Stimulated activated CD4-positive, alpha-beta T cell treated with anti-CD3 and anti-CD28 coated beads, Interleukin-12 subunit alpha, Interleukin-12 subunit beta, amount 100 ng/mL, for 24 hours (primary cell): Measurements from ENCODE around the gene MGAT2.
A peak's percentile ranks its signal among the peaks of the same experiment; 100 is the strongest.
"Not testable (repeated sequence)": the region's sequence is repeated elsewhere in the genome, so short reads cannot be mapped to it uniquely, and the experiment has no call there.

Experiments used
- DNase-seq, 2 experiments: peaks; one replicate each; pipeline ENCODE4 v3.0.0-alpha.2; 2020; ENCODE audit warnings: low read depth in 2 of 2

Gene MGAT2

DNA sequence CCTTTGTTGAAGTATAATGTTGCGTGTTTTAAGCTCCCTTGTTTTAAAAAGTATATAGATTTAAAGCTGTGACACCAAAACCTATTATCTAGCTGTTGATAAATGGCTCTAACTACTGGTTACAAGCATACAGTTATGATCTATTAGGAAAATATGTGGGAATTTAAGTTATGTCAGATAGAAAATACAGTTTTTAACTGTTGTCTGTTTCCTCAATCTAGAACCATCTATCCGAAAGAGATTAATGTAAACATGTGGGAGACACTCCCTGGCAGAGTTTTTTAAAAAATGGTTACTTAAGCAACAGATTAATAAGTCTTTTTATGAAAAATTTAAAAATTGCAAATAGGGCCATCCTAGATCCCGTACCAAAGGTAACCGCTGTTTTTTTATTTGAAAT lies 8.3 kb upstream of the MGAT2 start:
- DNase-seq, result no peak

DNA sequence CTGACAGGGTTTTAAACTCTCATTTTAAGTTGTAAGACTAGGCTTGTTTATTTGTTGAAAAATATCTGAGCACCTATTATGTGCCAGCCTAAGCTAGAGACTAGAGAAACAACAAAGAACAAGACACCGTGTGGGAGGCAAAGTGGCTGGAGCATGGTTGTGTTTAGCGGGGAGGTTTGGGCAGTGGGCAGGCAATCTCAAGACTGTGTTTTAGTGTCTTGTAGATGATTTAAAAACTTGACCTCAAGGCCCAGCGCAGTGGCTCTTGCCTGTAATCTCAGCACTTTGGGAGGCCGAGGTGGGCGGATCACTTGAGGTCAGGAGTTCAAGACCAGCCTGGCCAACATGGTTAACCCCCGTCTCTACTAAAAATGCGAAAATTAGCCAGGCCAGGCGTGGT lies 7.9 kb upstream of the MGAT2 start:
- no peak for DNase-seq

DNA sequence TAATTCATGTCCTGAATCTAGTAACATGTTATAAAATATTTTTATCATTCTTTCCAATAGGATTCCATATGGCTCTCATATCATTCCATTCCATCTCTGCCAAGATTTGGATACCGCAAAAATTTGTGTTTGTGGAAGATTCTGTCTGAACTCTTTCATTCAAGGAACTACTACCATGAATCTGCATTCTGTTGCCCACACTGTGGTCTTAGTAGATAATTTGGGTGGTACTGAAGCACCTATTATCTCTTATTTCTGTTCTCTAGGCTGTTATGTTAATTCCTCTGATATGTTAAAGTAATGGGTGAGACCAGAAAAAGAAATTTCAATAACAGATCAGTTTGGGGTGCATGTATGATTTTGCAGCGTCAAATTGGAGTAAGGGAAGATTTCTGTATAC lies 6.4 kb upstream of the MGAT2 start:
- DNase-seq, result no peak

DNA sequence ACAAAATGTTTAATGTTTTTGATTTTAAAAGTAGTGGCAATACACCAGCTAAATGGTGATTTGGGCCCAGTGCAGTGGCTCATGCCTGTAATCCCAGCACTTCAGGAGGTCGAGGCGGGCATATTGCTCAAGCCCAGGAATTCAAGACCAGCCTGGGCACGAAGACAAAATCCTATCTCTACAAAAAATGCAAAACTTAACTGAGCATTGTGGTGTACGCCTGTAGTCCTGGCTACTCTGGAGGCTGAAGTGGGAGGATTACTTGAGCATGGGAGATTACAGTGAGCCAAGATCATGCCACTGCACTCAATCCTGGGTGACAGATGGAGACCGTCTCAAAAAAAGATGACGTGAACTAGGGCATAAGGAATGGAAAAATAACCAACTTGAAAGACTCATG lies 4.8 kb upstream of the MGAT2 start:
- no peak for DNase-seq

DNA sequence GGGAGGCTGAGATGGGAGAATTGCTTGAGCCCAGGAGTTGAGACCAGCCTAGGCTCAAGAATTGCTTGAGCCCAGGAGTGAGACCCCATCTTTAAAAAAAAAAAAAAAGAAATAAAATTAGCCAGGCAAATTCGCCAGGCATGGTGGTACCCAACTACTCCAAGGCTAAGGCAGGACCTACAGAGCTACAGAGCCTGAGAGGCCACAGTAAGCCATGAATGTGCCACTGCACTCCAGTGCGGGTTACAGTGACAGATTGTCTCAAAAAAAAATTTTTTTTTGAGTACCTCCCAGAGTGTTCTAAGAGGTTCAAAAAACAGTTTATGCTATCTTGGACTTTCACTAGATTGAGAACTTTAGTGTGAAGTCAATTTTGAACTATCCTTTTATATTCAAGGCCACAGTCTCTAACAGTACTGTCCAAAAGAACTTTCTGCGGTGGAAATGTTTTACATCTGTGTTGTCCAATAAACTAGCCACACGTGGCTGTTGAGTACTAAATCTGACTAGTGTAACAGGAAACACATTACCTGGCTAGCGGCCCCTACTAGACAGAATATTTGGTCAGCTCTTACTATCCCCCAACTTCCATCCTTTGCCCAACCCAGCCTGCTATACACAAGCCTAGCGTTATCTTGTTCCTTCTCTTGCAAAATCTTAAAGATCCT lies 2.6 kb upstream of the MGAT2 start:
- DNase-seq, result no peak

DNA sequence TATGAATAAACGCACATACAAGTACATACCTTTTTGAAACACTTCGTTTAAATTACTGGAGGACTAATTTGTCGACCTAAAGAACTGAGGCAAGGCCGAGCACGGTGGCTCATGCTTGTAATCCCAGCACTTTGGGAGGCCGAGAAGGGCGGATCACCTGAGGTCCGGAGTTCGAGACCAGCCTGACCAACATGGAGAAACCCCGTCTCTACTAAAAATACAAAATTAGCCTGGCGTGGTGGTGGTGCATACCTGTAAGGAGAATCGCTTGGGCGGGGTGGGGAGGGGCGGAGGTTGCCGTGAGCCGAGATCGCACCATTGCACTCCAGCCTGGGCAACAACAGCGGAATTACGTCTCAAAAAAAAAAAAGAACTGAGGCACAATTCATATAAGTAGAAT lies 1.3 kb upstream of the MGAT2 start:
- DNase-seq, result not testable (repeated sequence)

DNA sequence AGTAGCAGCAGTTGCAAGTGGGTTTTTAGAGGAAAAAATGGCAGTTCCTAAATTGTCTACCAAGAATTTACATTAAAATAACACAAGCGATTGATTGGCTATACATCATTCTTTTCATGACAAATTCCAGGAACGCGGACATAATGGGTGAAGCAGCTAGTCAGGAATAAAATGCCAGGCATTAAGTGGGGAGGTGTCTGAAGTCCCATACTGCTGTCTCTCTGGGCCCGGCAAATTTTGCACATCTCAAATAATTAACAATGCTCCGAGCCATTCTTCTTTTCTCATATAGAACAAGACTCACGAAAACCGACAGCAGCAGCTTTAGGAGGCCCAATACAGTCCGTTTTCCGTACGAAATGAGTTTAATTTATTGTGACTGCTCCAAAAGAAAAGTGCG lies 869 bp upstream of the MGAT2 start:
- no peak for DNase-seq

DNA sequence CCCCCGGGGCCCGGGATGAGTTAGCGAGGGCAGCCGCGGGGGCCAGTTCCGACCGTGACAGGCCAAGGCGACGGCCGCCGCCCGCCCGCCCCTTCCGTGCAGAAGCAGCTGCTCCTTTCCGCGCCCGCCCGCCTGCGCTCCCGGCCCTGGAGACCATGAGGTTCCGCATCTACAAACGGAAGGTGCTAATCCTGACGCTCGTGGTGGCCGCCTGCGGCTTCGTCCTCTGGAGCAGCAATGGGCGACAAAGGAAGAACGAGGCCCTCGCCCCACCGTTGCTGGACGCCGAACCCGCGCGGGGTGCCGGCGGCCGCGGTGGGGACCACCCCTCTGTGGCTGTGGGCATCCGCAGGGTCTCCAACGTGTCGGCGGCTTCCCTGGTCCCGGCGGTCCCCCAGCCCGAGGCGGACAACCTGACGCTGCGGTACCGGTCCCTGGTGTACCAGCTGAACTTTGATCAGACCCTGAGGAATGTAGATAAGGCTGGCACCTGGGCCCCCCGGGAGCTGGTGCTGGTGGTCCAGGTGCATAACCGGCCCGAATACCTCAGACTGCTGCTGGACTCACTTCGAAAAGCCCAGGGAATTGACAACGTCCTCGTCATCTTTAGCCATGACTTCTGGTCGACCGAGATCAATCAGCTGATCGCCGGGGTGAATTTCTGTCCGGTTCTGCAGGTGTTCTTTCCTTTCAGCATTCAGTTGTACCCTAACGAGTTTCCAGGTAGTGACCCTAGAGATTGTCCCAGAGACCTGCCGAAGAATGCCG lies 699 bp downstream of the MGAT2 start:
- DNase-seq, result peak in 1 of 2 experiments; percentile 52

DNA sequence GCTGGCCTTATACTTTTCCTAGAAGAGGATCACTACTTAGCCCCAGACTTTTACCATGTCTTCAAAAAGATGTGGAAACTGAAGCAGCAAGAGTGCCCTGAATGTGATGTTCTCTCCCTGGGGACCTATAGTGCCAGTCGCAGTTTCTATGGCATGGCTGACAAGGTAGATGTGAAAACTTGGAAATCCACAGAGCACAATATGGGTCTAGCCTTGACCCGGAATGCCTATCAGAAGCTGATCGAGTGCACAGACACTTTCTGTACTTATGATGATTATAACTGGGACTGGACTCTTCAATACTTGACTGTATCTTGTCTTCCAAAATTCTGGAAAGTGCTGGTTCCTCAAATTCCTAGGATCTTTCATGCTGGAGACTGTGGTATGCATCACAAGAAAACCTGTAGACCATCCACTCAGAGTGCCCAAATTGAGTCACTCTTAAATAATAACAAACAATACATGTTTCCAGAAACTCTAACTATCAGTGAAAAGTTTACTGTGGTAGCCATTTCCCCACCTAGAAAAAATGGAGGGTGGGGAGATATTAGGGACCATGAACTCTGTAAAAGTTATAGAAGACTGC lies 1.5 kb downstream of the MGAT2 start:
- no peak for DNase-seq

DNA sequence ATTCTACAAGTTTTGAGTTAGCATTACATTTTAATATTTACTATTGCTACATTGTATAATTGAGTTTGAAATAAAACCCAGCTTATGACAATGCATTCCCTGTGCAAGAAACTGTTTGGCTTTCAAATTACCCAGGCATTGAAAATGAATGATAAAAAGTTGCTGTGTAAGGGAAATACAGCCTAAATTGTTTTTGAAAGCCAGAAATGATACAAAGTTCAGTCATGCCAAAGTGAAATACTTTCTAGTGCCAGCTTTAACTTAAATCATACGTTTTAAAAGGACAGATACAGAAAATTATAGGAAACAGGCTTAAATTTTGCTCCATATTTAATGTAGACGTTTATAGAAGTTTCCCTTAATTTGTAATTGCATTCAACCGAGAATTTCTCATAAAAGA lies 2.8 kb downstream of the MGAT2 start:
- DNase-seq, result no peak

DNA sequence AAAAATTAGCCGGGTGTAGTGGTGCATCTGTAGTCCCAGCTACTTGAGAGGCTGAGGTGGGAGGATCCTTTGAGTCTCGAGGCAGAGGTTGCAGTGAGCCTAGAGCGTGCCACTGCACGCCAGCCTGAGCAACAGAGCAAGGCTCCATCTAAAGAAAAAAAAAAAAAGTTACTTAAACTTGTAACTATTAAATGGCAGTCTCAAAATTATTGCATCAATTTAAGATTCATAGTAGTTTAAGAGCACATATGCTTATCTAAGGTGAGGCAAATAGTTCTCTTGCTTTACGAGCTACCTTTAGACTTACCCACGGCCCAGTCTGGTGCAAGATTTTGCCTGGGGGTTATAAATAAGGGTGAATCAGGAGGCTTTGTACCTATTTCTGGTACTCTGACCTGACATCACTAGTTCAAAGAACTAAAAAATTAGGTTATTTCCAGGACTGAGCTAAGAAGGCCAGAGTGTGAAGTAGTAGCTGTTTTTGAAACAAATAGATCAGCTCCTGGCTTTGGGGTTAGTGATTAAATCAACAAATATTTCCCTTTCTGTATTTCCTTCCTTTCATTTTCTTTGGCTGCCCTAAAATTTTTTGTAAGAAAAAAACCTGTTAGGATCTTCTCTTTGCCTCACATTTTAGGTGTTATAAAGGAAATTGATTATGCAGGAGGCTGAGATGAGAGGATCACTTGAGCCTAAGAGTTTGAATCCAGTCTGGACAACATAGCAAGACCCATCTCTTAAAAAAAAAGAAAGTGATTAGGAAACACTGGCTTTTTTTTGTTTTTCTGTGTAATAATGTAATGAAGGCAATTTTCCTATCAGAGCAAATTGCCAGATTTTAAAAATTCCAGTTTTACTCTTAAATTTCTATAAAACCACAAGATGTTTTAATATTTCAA lies 3.6 kb downstream of the MGAT2 start:
- no peak for DNase-seq

DNA sequence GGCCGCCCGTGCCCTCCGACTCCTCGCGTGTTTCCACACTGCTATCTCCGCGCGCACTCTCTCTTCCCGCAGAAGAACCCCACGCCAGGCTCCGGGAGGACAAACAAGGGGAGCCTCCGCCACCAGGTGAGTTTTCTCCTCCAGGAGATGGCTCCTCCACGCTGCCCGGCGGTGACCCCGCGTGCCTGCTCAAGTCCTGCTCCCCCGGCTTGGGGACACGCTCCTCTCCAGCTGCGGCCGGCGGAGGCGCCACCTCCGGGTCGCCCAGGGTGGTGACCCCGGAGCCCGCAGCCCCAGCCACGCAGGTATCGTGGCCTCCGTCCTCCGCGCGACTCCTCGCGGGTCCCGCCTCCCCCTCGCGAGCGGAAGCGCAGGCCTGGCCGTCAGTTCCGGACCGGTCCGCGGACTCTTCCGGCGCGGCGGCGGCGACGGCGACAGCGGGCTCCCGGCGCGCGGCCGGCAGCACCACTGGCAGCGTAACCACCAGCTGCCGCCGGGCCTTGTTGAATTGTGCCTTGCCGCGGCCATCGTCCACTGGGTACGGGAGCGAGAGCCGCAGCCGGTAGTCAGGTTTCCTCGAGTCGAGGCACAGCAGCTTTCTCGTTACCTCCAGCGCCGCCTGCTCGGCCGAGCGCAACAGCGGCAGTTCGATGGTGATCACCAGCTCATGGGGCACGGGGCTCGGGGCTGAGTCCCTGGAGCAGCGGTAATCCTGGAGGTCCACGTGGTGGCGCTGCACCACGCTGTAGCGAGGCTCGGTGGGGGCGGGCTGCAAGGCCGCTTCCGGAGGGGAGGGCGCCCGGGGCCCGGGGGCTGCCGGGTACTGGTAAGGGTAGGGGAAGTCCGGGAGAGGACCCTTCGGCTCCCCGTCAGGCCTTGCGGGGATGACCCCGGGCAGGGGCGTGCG lies 13.3 kb downstream of the MGAT2 start:
- peak; percentile 88 to 93 for DNase-seq

DNA sequence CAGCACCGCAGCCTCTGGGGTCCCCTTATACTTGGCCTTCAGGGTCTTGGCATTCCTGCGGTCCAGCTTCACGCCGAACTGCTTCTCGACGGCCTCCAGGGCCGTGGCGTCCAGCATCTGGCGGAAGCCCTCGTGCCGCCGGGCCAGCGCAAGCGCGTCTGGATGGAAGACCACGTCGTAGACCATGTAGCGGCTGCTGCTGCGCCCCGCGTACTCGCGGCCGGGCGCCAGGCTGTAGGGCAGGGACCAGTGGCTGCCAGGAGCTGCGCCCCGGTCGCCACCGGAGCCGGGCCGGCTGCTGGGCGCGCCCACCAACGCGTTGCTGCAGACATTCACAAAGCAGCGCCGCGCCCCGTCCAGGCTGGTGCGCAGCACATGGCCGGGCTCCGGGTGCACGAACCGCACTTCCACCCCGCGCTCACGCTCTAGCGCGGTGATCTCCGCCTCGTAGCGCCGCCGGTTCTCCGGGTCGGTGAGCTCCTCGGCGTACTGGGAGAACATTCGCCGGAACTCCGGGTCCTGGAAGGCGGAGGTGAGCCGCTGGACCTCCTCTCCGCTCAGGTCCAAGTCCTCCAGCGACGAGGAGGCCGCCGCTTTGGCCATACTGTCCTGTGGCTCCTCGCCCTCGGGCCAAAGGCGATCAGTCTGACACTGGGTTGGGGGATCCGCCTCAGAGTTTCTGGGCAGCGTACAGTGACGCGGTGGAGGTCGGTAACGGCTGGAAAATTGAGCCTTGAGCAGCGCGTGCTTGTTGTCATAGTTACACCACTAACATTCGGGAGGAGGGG lies 14.1 kb downstream of the MGAT2 start, which contains the start of gene DNAAF2:
DNAAF2 (minus strand) TSS at position 698 of the 788 bp plus-strand sequence; CDS start at position 603, 95 bp downstream.
- peak; percentile 29 to 40 for DNase-seq

DNA sequence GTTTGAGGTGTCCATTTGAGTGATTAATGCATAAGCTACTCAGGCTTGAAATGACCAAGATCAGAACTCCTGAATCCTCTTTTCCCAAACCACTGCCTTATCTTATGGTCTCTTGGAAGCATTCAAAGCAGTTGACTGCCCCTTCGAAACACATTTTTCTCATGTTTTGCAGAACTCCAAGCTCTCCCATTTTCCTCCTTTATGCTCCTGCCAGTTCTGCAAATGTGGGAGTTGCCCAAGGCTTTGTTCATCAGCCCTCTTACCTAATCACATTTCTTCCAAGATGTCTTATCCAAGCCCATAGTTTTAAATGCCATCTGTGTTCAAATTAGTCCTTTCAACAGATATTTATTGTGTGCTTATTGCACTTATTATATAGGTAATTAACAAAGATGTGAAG lies 16.3 kb downstream of the MGAT2 start:
- DNase-seq, result no peak

DNA sequence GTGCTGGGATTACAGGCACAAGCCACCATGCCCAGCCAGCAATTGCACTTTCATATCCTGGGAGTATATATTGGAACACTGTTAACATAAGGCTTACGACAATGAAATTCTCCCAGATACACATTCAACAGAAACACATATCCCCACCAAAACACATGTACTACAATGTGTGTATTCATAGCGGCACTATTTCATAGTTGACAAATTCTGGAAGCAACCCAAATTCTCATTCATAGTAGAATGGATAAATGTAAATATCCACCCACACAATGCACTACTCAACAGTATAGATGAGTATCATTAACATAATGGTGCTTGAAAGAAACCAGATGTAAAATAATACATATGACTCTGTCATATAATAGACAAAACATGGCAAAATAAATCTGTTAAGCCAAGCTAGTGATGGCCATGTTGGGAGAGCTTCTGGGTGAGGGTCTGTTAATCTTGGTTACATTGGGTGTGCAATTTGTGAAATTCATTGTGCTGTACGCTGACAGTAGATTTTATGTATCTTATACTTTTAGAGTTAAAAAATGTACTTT lies 17.0 kb downstream of the MGAT2 start:
- no peak for DNase-seq

DNA sequence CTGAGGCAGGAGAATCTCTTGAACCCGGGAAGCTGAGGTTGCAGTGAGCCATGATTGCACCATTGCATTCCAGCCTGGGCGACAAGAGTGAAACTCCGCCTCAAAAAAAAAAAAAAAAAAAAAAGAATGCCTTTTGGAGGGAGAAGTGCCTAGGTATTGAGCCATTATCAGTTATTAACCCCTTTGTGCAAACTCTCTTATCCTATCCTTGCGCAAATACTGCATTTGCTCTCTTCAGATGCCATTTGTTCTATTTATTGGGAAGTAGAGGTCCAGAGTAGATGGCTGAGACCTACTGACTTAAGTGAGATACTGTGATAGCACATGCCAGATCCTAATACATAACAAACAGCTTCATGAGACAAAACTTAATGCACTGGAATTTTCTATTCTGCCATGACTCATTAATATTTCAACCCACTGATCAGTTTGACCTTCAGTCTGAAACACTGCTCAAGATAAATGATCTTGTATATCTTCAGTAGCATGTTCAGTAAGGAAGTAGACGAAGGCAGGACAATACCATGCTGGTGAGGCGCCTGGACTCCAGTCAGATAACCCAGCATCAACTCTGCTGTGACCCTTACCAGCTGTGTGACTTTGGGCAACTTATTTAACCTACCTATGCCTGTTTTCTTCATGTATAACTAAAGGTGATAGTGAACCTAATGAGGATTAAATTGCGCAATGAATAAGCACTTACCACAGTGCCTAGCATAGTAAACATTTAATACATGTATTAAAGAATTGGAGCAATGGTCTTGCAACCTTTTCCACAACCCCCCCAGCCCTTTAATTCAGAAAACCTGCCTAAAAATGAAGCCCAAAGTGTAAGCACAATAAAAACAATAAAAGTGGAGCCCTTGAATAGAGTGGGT lies 20.2 kb downstream of the MGAT2 start:
- no peak for DNase-seq

DNA sequence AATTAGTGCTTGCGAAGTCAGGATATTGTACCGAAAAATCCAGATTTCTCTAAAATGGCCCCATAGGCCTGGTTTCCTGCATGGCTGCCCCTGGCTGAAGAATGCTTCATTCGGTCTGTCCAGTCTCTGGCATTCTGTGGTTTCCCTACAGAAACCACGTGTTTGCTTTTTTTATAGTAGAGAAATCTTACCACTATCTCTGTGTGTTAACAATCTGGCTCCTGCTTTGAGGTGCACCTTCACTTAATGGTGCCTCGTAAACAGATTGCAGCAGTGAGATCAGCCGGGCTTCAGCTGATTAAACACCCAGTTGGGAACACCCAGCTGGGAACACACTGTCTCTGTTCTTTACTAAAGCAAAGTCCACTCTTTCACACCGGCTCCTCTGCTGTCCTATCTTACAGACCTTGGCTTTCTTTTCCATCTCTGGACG lies 21.1 kb downstream of the MGAT2 start:
- no peak for DNase-seq

DNA sequence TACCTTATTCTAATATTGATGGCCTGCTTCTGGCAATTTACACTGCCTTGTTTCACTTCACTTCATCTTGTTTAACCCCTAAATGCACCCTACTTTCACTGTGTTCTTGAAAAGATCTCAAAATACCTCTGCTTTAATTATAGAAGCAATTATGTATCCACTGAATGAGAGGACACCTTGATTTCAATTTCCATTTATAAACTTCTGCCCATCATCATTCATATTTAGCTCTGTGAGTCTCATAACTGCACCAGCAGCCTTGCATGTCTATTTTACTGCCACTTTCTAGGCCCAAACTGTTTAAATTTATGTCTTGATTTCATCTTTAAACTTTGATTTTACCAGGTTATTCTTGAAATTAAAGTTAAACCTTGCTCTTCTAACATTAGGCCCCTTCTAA lies 21.6 kb downstream of the MGAT2 start:
- no peak for DNase-seq

DNA sequence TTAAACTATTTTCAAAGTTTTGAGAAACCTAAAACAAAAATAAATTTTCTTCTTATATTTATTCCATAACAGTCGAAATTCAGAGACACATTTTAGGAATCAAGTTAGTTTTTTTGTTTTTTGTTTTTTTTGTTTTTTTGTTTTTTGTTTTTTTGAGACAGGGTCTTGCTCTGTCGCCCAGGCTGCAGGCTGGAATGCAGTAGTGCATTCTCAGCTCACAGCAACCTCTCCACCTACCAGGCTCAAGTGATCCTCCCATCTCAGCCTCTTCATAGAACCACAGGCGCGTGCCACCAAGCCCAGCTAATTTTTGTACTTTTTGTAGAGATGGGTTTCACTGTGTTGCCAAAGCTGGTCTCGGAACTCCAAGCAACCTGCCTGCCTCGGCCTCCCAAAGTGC lies 32.9 kb downstream of the MGAT2 start:
- DNase-seq, result no peak
